ENCODE data around the gene RNASE12. TPM values are rescaled to one million over a fixed set of nuclear protein-coding genes. Genes with fewer than 3 reads are reported as not detected.

The RNASE12 gene
- total RNA-seq (2022; extraction: Qiagen RNA extraction; ENCODE audit: low read depth): not detected in 5 replicates

GRCh38 chr14:20591235-20591634, at the start of gene RNASE12:
Gene RNASE12 (minus strand): TSS chr14:20591376. CDS start chr14:20590723, 653 bp downstream.

GRCh38 chr14:20587489-20588154, 3.6 kb downstream of the RNASE12 start, which contains the start of gene RNASE11:
Gene RNASE11 (minus strand): TSS chr14:20588001.

GRCh38 chr14:20560961-20561360, 30.2 kb downstream of the RNASE12 start, which contains the start of gene RNASE9:
Gene RNASE9 (minus strand): TSS chr14:20561047.

Other genes starting within 250 kb of the RNASE12 start
- 19.6 to 28.9 TPM (median 20.4 TPM) in 5 replicates for gene PARP2, start 247.7 kb downstream of the RNASE12 start, total RNA-seq (2022; extraction: Qiagen RNA extraction; ENCODE audit: low read depth)
- 9.1 to 13.3 TPM (median 9.9 TPM) in 5 replicates for gene TEP1, start 177.9 kb downstream of the RNASE12 start, total RNA-seq (2022; extraction: Qiagen RNA extraction; ENCODE audit: low read depth)
- not detected in 5 replicates for gene KLHL33, start 155.2 kb downstream of the RNASE12 start, total RNA-seq (2022; extraction: Qiagen RNA extraction; ENCODE audit: low read depth)
- 19.0 to 28.9 TPM (median 25.5 TPM) in 5 replicates for gene OSGEP, start 136.6 kb downstream of the RNASE12 start, total RNA-seq (2022; extraction: Qiagen RNA extraction; ENCODE audit: low read depth)
- gene APEX1, start 136.2 kb downstream of the RNASE12 start, total RNA-seq (2022; extraction: Qiagen RNA extraction; ENCODE audit: low read depth): 248 to 284 TPM (median 259 TPM) in 5 replicates
- gene PIP4P1, start 129.9 kb downstream of the RNASE12 start, total RNA-seq (2022; extraction: Qiagen RNA extraction; ENCODE audit: low read depth): 26.3 to 41.0 TPM (median 34.0 TPM) in 5 replicates
- 148 to 204 TPM (median 152 TPM) in 5 replicates for gene PNP, start 122.0 kb downstream of the RNASE12 start, total RNA-seq (2022; extraction: Qiagen RNA extraction; ENCODE audit: low read depth)
- 0.20 to 0.40 TPM (median 0.27 TPM) in 5 replicates for gene RNASE10, start 85.8 kb downstream of the RNASE12 start, total RNA-seq (2022; extraction: Qiagen RNA extraction; ENCODE audit: low read depth)
- gene RNASE9, start 30.3 kb downstream of the RNASE12 start, total RNA-seq (2022; extraction: Qiagen RNA extraction; ENCODE audit: low read depth): not detected in 5 replicates
- not detected in 5 replicates for gene RNASE11, start 3.4 kb downstream of the RNASE12 start, total RNA-seq (2022; extraction: Qiagen RNA extraction; ENCODE audit: low read depth)
- not detected in 5 replicates for gene OR6S1, start 50.3 kb upstream of the RNASE12 start, total RNA-seq (2022; extraction: Qiagen RNA extraction; ENCODE audit: low read depth)
- 4.3 to 9.6 TPM (median 7.4 TPM) in 5 replicates for gene RNASE4, start 93.2 kb upstream of the RNASE12 start, total RNA-seq (2022; extraction: Qiagen RNA extraction; ENCODE audit: low read depth)
- 7.8 to 11.1 TPM (median 10.5 TPM) in 5 replicates for gene ANG, start 97.4 kb upstream of the RNASE12 start, total RNA-seq (2022; extraction: Qiagen RNA extraction; ENCODE audit: low read depth)
- gene EDDM3A, start 154.5 kb upstream of the RNASE12 start, total RNA-seq (2022; extraction: Qiagen RNA extraction; ENCODE audit: low read depth): not detected in 5 replicates
- gene EDDM3B, start 177.0 kb upstream of the RNASE12 start, total RNA-seq (2022; extraction: Qiagen RNA extraction; ENCODE audit: low read depth): not detected in 5 replicates
- gene RNASE6, start 189.9 kb upstream of the RNASE12 start, total RNA-seq (2022; extraction: Qiagen RNA extraction; ENCODE audit: low read depth): not detected in 5 replicates
- gene RNASE1, start 211.5 kb upstream of the RNASE12 start, total RNA-seq (2022; extraction: Qiagen RNA extraction; ENCODE audit: low read depth): 0.19 to 0.33 TPM (median 0.27 TPM) in 3 of 5 replicates, not detected in the others

All from A549 treated with ZK216348 at 1 μM for 4 hours (cell line).